Activated CD8-positive, alpha-beta memory T cell treated with anti-CD3 and anti-CD28 coated beads for 24 hours (primary cell): ENCODE data around the gene MACROD2.

ENCODE experiments used
- DNase-seq: peaks from one replicate; pipeline ENCODE4 v3.0.0-alpha.2; 2020

The MACROD2 gene

DNA sequence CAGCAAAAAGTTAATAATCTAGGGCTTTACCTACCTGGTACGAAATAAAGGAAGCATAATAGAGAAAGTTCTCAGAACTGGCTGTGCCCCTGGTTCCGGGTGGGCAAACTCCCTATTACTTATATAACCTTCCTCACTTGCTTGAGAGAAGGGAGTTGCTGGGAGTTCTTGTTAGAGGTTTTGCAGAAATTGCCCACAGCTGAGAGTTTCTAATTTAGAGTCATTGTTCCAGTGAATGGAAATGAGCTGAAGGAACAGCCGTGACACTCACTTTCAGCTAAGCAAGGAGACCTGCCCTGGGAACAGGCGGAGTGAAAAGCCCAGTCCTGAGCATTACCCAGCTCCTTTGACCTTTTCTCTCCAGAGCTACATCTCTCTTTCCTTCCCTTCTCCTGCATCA is 936.7 kb downstream of the MACROD2 start:
- no peak for DNase-seq

DNA sequence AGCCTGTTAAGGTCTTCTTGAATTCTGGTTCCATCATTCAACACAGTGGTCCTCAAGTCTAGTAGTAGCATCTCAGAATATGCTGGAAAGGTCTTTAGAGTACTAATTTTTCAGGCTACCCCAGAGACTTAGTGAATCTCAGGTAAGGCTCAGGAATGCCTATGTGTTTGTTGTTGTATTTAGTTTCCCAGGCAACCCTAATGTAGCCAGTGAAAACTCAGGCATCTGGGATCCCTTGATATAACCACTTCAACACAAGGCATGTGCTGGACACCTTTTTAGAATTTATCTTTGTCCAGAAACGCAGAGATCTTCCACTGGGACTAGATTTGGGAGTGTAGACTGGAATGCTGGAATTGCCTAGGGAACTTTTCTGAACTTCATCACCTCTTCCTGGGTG is 940.0 kb downstream of the MACROD2 start:
- no peak for DNase-seq

DNA sequence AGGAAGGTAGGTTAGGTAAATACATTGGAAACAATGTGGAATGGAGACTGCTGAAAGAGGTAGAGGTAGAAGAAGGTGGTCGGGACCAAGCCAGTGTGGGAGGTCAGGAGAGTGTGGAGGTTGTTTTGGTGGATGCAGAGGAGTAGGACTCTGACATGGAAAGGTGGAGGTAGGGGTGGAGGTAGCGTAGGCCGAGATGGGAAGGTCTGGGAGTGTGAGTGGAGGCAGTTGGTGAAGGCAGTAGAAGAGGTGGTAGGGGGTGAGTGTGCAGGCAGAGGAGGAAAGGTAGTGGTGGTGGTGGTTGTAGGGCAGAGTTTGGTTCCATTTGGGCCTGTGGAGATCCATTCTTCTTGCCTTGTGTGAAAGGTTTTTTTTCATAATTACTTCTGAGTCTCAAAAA is 941.7 kb downstream of the MACROD2 start:
- DNase-seq: no peak

DNA sequence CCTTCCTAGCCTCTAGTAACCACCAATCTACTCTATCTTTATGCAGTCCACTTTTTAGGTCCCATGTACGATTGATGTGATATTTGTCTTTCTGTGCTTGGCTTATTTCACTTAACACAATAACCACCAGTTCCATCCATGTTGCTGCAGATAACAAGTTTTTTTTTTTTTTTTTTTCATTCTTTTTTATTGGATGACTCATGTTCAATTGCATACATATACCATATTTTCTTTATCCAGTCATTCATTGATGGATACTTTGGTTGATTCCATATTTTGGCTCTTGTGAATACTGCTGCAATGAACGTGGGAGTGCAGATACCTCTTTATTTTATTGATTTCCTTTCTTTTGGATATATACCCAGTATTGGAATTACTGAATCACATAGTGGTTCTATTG is 942.5 kb downstream of the MACROD2 start:
- no peak for DNase-seq

DNA sequence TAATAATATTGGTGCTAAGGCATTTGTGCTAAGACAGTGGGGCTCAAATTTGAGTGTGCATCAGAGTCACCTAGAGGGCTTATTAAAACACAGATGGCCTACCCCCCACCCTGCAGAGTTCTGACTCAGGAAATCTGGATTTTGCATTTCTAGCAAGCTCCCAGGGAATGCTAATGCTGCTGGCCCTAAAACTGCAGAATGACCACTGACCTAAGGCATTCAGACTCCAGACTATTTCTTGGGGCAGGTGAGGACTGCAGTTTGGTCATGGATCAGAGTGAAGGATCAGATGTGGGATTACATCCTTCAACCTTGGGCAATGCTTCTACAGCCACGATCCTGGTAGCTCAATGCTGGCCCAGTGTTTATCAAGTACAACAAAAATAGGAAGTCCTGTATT is 952.2 kb downstream of the MACROD2 start:
- DNase-seq: no peak

DNA sequence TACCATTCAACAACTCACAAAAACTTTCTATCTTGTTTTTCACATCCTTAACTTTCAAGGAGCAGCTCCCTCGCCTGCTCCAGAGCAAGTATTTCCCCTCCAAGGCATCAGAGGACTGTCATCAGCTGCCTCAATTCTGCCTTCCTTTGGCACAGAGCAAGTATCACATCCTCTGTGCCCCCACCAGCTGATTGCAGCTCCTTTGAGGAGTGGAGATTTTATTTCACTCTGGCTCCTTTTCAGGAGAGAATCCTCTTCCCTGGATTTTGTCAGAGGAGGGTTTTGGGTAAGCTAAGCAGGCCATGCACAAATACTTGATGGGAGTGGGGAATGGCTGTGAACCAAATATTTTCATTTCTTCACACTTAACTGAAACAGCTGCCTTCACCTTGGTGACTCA is 952.6 kb downstream of the MACROD2 start:
- no peak for DNase-seq

DNA sequence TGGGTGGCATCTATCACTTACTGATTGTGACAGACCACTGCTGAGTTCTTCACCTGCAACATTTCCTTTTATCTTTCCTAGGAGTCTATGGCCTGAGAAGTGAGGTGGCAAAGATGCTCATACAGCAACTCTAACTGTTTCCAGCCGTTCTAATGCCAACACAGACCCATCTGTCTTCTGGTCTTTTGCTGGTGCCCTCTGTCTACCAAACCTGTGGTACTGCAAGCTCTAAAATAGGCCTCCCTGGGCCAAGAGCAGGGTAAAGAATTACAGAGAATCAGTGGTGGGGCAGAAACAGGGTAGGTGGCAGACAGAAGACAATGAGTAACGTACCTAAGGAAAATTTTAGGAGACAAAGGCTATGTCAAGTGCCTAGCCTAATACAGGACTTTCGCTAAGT is 953.1 kb downstream of the MACROD2 start:
- no peak for DNase-seq

DNA sequence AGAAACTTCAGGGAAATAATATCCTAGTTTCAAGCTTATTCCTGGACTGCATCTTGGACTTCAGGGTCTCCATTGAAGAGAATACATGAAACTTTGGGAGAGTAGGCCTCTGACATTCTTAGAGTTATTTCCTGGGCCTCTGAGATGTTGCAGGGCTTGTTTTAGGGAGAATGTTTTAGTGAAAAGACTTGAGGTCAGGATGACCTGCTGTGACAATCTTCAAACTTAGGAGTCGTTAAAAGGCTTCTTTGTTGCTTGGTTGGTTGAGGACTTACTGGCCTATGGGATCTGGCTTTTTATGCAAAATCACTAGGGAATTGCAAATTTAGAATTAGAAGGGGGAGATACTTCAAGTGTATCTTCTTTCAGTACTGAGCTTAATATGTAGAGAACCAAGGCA is 955.3 kb downstream of the MACROD2 start:
- no peak for DNase-seq

DNA sequence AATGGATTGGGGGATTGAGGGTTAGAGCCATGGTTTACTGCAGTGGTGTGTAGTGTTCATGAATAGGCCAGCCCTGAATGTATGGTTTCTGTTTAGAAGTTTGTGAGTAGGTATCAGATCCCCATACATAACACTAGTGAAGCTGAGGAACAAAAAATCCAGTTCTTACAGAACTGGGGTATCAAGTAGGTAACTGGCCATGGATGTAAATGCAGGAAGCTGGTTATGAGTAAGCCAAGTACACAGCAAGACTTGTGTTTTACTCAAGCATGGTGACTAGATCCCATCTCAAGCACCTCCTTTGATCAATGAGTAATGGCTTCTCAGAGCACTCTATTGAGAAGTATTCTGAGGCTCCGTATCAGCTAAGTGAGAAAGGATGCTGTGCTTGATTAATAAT is 955.8 kb downstream of the MACROD2 start:
- no peak for DNase-seq

DNA sequence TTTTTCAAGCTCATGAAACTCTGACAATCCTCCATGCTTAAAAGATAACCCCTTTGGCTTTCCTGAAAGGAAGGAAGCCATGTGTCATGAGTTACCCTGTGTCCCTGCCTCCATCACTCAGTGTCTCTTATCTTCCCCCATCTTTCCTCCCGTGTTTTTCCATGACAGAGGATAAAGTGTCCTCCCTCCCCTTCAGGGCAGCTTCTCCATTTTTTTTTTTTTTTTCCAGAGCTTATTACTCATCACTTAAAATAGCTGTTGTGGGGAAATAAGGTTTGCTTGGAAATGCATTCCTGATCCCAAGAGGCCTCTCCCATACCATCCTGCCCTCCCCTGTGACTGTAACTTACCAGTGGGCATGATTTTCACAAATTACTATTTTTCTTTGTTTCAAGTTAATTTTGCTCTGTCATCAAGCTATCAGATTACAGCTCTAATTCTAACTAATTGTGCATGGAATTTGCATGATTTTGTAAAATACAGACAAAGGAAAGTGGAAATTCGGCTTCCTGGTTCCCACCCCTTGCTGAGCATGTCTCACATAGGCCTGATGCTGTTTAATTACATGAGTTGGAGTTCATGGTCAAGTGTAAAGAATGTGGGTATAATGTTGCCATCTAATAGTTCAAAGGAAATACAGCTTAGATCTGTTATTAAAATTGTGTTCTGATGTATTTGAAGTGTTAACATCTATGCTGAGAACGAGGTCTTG is 956.5 kb downstream of the MACROD2 start:
- DNase-seq: no peak

DNA sequence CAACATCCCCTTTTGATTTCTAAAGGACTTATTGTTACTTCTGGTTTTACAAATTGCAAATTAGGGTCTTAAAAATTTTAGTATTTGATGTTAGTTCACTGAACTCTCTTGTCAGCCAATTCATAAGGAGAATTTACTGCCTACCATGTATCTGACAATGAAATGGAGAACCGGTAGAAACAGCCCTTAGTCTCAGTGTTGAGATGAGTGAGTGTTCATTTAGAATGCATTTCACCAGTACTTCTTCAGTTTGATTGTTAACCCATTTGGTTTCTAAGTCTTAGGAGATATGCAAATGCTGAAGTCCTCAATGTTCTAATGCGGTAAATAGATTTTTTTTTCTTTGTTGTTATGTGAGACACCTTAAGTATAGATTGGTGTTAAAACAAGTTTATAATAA is 958.4 kb downstream of the MACROD2 start:
- DNase-seq: no peak

DNA sequence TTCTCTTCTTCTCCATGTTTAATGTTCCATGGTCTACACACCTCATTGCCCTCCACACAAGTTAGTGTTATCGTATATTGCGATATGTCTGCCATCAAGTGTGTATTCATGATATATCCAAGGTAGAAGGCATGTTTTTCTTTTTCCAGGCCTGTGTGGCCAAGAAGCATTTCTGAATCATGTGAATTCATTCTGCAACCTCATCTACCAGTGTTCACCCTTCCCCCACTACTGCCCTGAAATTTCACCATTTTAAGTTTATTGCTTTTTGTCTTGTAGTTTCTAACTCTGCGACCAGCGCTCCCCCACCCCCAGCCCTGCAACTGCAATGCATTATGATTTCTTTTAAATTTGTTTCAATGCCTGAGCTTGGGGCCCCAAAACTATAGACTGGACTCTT is 960.1 kb downstream of the MACROD2 start:
- DNase-seq: no peak

DNA sequence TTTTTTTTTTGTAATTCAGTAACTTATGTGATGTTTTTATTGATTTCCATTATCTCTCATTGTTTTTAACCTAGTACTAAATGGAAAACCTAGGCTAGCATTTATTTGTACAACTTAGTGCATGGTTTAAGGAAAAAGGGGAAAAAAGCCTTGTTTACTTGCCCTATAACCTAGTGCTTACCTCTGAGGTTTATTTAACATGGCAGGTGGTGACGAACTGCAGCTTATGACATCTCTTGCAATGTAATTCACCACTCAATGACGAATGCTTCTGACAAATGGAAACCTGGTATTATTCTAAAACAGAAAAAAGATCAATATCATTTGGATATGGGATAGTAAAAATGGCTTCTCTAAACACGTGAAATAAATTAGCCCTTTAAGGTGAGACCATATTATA is 960.7 kb downstream of the MACROD2 start:
- DNase-seq: no peak

DNA sequence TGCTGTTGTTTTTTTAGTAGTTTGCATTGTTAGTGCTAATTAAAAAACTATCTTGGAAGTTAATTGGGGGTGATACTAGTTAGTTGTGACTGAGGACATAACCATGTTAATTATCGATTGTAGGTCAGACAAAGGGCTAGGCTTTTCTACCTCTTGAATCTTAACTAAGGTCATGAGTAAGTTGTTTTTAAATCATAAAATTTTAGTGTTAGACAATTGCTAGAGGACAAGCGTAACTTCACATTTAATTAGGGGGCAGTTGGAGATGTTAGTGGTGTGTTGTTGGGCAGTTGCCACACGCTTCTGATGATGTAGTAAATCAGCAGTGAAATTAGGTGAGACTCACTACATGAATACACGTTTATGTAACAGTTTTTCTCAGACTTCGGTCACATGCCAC is 961.2 kb downstream of the MACROD2 start:
- DNase-seq: no peak

DNA sequence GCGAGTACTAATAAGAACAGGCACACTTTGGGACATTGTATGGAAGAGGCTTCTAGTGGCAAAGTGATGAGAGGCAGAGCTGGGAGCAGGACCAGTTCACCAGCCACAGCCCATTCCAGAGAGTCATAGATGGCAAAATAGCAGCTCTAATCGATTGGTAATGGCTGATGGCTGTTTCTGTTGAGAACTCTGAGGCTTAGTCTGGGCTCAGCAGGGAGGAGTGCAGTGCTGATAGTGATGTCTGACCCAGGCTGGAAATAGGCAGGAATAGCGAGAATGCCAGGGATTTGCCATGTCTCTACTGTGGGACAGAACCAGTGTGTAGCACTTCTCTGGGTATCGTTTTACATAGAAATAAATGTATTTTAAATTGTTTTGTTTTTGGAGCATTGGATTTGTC is 962.1 kb downstream of the MACROD2 start:
- DNase-seq: no peak

DNA sequence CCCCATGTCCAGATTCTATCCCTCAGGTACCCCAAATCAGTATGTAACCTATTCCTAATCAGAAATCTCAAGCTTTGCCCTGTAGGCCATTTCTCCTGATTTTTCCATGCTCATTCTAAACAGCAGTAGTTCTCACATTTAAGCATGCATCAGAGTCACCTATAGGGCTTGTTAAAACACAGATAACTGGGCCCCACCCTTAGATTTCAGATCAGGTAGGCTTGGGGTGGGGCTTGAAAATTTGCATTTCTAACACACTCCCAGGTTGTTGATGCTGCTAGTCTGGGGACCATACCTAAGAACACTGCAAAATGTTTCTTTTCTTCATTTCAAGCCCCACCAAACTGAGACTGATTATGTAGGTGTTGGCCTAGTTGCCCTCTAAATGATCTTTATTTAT is 963.3 kb downstream of the MACROD2 start:
- DNase-seq: no peak

DNA sequence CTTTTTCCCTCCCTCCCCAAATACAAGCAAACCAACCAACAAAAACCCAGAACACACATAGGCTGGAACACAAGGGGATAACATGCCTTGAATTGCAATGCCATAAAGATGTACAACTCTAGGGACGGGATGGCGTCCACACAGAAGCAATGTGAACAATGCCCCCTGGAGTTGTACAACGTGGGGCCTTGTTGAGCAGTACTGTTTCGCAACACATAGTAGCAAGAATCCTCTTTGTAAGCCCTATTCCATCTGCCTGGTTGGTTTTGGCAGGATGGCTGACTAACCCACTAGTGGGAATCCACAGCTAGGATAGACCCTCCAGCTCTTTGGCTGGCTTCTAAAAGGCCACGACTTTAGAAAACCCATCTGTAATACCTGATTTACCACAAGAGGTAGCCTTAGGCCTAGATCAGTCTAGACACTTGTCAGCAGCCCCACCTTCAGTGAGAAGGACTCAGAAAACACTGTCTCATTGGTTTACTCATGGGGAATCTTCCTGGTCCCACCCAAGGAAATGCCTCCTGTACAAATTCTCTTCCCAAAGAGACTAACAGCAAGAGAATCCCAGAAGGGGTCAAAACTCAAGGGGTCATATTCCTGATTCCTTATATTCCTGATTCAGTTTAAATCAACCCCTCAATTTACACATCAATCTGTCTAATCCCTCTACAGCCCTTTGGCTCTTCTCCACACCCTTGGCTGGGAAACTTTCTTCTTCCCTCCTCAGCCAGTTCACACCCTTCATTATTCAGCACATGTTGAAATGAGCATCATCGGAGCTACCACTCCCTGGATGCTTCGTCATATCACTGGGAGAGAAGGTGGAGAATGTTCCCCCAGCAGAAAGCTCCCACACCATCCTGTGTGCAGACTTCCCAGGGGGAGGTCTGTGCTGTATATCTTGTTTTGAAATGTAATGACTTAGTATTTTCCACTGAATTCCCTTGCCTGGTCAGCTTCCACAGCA is 964.5 kb downstream of the MACROD2 start:
- DNase-seq: no peak

DNA sequence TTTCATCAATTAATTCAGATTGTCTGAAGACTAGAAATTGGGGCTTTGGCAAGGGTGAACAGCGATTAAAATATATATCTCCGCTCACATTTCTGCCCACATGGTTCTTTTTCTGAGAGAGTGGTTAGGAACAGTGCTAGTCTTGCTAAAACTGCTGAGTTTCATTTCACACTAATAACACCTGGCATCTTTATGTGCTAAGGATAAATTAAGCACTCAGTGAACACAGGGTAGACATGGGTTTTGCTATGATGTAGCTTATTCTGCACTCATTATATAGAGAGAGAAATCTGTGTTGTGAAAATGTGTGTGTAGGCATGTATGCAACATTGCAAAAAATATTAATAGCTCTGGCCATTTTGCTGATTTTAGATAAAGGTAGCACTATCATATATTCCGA is 965.5 kb downstream of the MACROD2 start:
- no peak for DNase-seq

DNA sequence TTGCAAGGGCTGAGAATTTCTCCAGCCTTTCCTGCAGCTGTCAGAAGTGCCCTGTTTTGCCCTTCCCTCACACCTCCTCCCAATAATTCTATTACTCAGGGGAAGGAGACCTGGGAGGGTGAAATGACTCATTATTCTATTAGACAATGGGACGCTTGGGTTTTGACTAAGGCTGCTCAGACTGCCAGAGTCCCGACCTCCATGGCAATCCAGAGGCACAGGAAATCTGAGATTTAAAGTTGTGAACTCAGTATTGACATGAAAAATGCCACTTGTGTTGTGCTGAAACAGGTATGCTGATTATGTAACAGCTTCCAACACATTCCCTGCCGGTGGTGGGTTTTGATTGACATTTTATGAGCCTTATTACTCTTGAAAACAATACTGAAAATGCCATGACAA is 967.9 kb downstream of the MACROD2 start:
- no peak for DNase-seq

DNA sequence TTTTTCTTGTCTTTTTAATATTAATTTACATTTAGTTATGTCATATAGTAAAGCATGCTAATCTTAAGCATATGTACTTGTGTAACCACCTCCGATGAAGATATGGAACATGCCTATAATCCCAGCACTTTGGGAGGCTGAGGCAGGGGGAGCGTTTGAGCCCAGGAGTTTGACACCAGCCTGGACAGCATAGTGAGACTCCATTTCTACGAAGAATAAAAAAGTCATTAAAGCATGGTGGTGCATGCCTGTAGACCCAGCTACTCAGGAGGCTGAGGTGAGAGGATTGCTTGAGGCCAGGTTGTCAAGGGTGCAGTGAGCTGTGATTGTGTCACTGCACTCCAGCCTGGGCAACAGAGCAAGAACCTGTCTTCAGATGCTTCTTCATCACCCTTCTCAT is 970.9 kb downstream of the MACROD2 start:
- DNase-seq: no peak

DNA sequence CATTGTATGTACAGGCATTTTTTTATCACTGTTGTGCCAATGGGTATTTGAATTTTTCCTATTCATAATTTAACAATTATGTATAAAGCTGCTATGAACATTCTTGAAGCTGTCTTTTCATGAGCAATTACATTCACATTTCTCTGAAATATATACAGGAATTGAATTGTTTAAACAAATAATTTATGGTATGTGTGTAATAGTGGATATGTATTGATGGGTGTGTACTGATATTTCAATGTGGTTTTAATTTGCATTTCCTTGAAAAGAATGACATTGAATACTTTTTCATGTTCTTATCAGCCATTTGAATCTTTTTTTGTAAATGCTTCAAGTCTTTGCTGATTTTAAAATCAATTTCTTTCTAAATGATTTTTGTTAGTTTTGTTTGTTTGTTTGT is 971.5 kb downstream of the MACROD2 start:
- DNase-seq: no peak

DNA sequence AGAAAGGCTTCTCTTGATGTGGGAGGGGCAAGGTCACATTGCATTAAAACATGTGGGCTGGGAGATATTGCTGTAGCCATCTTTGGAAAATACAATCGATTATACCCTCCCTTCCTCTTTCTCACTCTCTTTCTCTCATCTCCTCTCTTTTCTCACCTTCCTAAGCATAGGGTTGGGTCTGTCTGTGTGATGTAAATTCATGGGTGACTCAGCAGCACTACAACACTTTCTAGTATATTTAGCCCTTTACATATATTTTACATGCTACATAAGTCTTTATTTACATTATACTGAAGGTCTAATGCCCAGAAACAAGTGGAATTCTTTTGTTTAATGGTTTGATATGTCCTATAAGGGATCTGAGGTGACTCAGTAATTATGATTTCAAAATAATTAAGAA is 976.9 kb downstream of the MACROD2 start:
- DNase-seq: no peak

DNA sequence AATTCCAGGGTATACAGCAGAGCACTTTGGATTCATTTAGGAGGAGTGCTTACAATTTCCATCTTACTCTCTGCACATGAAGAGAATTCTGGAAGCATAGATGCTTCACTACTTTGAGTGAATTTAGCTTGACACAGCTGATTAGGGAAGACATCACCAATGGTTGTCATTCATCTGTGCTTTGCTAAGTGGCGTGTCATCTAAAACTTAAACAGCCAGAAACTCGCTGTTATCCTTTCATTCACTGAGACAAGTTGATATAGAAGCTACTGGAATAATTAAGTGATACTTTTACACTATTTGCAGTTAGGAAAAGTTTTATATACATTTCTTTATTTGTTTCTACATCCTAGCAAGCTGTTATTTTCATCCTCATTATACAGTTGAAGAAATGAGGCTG is 977.4 kb downstream of the MACROD2 start:
- no peak for DNase-seq

DNA sequence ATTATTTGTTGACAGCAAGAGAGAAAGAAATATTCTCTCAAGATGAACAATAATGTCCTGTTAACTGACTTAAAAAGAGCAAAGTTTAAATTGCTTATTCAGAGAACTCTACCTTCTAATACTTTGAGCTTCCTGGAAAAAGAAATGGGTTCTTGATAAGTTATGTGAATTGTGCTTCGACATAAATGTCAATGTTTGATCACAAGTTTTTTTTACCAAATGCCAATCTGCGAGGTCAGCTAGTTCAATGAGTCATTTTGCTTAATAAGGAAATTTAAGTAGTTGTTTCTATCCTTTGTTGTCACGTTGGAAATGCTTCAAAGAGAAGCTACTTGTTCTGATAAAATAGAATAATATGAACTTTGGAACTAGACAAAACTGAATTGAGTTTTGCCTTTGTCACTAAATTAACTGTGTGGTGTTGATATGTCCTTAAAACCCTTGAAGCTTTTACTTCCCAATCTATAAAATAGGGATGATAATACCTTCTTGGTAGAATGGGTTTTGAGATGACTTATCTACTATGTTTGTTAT is 984.2 kb downstream of the MACROD2 start:
- DNase-seq: no peak
